B cell (primary cell): ENCODE measurements around the gene FN3K. TPM values are rescaled to one million over a fixed set of nuclear protein-coding genes. Genes with fewer than 3 reads are reported as not detected.

Experiments
- ATAC-seq: fragments of 200-7000 bp; cut with Tn5 transposase; one replicate; pipeline ENCODE4 v1.10.0; 2021; ENCODE audit warnings: low read depth, mild to moderate bottlenecking, moderate number of reproducible peaks, moderate library complexity
- CTCF ChIA-PET: fragments of 350-600 bp; sonication (Branson Sonifier 250); formaldehyde crosslinking; loops from one replicate; lab custom pipeline; 2021; ENCODE audit warnings: antibody characterized with exemption, inconsistent platforms; lab: Charles Lee
- POLR2A ChIA-PET: fragments of 350-600 bp; sonication (Branson Sonifier 250); formaldehyde crosslinking; loops from one replicate; lab custom pipeline; 2021; ENCODE audit warnings: antibody characterized with exemption; lab: Charles Lee
- DNase-seq: peaks from one replicate; pipeline ENCODE4 v3.0.0; 2013
- H2AFZ ChIP-seq: 2 replicates; pipeline ENCODE4 v1.6.1; 2012; ENCODE audit warnings: mild to moderate bottlenecking, low read depth, low read length; ENCODE audit not compliant: insufficient read depth, poor library complexity, severe bottlenecking
- H3K27ac ChIP-seq, 2 donors: 1 replicate in 1 of 2; 2 replicates in 1 of 2; pipeline ENCODE4 v1.5.1; 2012 to 2013; ENCODE audit warnings: low read length in 2 of 2, mild to moderate bottlenecking in 2 of 2, moderate library complexity in 1 of 2
- H3K27me3 ChIP-seq, 4 experiments: fragments of 200-600 bp in 1 of 4; sonication (generic) in 1 of 4; replicated peaks in 1 of 4; 1 replicate in 2 of 4; 2 replicates in 2 of 4; pipeline versions ENCODE4 v1.6.1 to v1.7.0; 2013 to 2016; ENCODE audit warnings: low read length in 3 of 4, mild to moderate bottlenecking in 2 of 4, mixed read lengths in 1 of 4, moderate library complexity in 1 of 4; ENCODE audit not compliant: insufficient read depth in 4 of 4, control insufficient read depth in 3 of 4; ENCODE audit errors: control extremely low read depth in 1 of 4
- H3K36me3 ChIP-seq, 2 experiments: replicated peaks in 1 of 2; 1 replicate in 1 of 2; 2 replicates in 1 of 2; pipeline versions ENCODE4 v1.6.1 to v1.7.1; 2013; ENCODE audit warnings: low read length in 1 of 2; ENCODE audit not compliant: insufficient read depth in 2 of 2, control insufficient read depth in 1 of 2; ENCODE audit errors: control extremely low read depth in 1 of 2, extremely low read depth in 1 of 2
- H3K4me1 ChIP-seq, 2 donors: fragments of 200-600 bp in 1 of 2; sonication (generic) in 1 of 2; 1 replicate in 1 of 2; 2 replicates in 1 of 2; pipeline versions ENCODE4 v1.5.1 to v1.6.1; 2013 to 2017; ENCODE audit warnings: low read length in 2 of 2; ENCODE audit not compliant: control insufficient read depth in 2 of 2, insufficient read depth in 2 of 2
- H3K4me2 ChIP-seq: replicated peaks from 2 replicates; pipeline ENCODE3; 2012; ENCODE audit warnings: mild to moderate bottlenecking, low read depth, low read length; ENCODE audit not compliant: poor library complexity, severe bottlenecking
- H3K4me3 ChIP-seq, 5 experiments: fragments of 200-600 bp in 1 of 5; sonication (generic) in 1 of 5; 1 replicate in 3 of 5; 2 replicates in 2 of 5; pipeline versions ENCODE4 v1.5.1 to v1.7.0; 2011 to 2016; ENCODE audit warnings: low read length in 4 of 5, mild to moderate bottlenecking in 4 of 5, low read depth in 2 of 5, control low read depth in 1 of 5, moderate library complexity in 1 of 5; ENCODE audit not compliant: insufficient read depth in 1 of 5; ENCODE audit errors: control extremely low read depth in 1 of 5, extremely low read depth in 1 of 5
- H3K79me2 ChIP-seq: fragments of 200-600 bp; sonication (generic); one replicate; pipeline ENCODE4 v1.6.0; 2016; ENCODE audit warnings: low read length; ENCODE audit not compliant: control insufficient read depth, insufficient read depth
- H3K9ac ChIP-seq: fragments of 200-600 bp; sonication (generic); 2 replicates; pipeline ENCODE4 v1.6.1; 2017; ENCODE audit warnings: mild to moderate bottlenecking, low read length, moderate library complexity
- H3K9me3 ChIP-seq, 3 donors: one replicate each; pipeline versions ENCODE4 v1.6.1 to v1.7.1; 2013; ENCODE audit warnings: low read length in 2 of 3; ENCODE audit not compliant: control insufficient read depth in 2 of 3, insufficient read depth in 1 of 3; ENCODE audit errors: control extremely low read depth in 1 of 3
- H4K20me1 ChIP-seq: 2 replicates; pipeline ENCODE4 v1.6.0; 2012; ENCODE audit warnings: mild to moderate bottlenecking, low read length; ENCODE audit not compliant: insufficient read depth, control insufficient read depth, poor library complexity, severe bottlenecking
- H3K27ac Mint-ChIP-seq: one replicate; pipeline ENCODE4 v1.8.0; 2021; ENCODE audit warnings: mixed read lengths
- H3K27me3 Mint-ChIP-seq: one replicate; pipeline ENCODE4 v1.8.0; 2021; ENCODE audit warnings: mixed read lengths
- H3K4me1 Mint-ChIP-seq: one replicate; pipeline ENCODE4 v1.8.0; 2021; ENCODE audit warnings: mixed read lengths
- H3K4me3 Mint-ChIP-seq: one replicate; pipeline ENCODE4 v1.8.0; 2021; ENCODE audit warnings: mixed read lengths
- H3K9me3 Mint-ChIP-seq: one replicate; pipeline ENCODE4 v1.8.0; 2022; ENCODE audit warnings: mixed read lengths; ENCODE audit not compliant: insufficient read depth
- EZH2 ChIP-seq: IDR thresholded peaks from 2 replicates; pipeline ENCODE4 v1.6.1; 2012; ENCODE audit warnings: borderline replicate concordance, low read depth, mild to moderate bottlenecking, moderate library complexity, low read length; ENCODE audit not compliant: insufficient read depth, poor library complexity, severe bottlenecking
- WGBS: methylation state at CpG from one replicate; pipeline ENCODE4 v1.1.5; 2013; ENCODE audit warnings: missing lambda C conversion rate; ENCODE audit not compliant: insufficient coverage; 5-methylcytosine and 5-hydroxymethylcytosine counted together
- intact Hi-C: fragments of 100-400 bp; cut with micrococcal nuclease; formaldehyde crosslinking; loops from one replicate; pipeline ENCODE4 v1.10.0; 2022
- polyA plus RNA-seq: library from polyadenylated mRNA; depleted of rRNA; stranded (reverse); fragments of >200 nt; gene quantifications from 2 replicates; pipeline ENCODE4 v1.2.3, GENCODE V29; 2012
- total RNA-seq, 2 donors: library from RNA; stranded (reverse); fragments of 120-200 nt in 1 of 2; gene quantifications; 1 replicate in 1 of 2; 2 replicates in 1 of 2; pipeline versions ENCODE4 v1.2.3 to v1.2.4, GENCODE V29; 2013 to 2022
- TF ChIP-seq, protein P1 (sequence below): fragments of 200-600 bp; IDR thresholded peaks from one replicate; pipeline ENCODE4 v1.8.0; 2022; ENCODE audit warnings: antibody characterized with exemption, mild to moderate bottlenecking

Gene FN3K
- total and polyA plus RNA-seq, 2 donors (not counting 1 experiment from before 2014, with no cell fraction given) = 1.1 to 2.6 TPM

DNA sequence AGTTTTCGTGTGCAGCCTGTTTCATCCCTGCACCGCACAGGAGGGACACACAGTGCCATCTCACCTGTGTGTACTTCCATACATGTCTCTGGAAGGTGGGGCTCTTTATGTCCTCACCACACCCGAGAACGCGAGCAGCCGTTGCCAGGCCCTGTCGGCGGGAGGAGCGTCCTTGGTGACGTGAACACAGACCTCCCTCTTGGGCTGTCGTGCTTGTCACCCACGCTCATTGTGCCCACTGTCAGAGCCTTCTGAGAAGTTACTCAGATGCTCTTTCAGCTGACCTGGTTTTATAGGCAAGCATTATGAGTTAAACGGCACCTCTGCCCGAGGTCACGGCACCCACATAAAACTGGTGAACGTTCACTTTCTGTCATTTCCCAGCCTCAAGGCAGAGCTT is 64.2 kb downstream of the FN3K start:
- no peak overlapping the region for H3K27ac Mint-ChIP-seq
- 98% methylated on average over 16 of the region's 16 CpGs for WGBS

More for the DNA sequence above, 64.2 kb downstream of the FN3K start:
- no peak for TF ChIP-seq EZH2
- TF ChIP-seq, protein P1, sequence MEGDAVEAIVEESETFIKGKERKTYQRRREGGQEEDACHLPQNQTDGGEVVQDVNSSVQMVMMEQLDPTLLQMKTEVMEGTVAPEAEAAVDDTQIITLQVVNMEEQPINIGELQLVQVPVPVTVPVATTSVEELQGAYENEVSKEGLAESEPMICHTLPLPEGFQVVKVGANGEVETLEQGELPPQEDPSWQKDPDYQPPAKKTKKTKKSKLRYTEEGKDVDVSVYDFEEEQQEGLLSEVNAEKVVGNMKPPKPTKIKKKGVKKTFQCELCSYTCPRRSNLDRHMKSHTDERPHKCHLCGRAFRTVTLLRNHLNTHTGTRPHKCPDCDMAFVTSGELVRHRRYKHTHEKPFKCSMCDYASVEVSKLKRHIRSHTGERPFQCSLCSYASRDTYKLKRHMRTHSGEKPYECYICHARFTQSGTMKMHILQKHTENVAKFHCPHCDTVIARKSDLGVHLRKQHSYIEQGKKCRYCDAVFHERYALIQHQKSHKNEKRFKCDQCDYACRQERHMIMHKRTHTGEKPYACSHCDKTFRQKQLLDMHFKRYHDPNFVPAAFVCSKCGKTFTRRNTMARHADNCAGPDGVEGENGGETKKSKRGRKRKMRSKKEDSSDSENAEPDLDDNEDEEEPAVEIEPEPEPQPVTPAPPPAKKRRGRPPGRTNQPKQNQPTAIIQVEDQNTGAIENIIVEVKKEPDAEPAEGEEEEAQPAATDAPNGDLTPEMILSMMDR = no peak
- no peaks in the 10 kb centered on the region for H3K4me1 ChIP-seq
- intact Hi-C loops = no loop called here
- H3K4me3 ChIP-seq = no peak overlapping the region
- no peak overlapping the region for H3K4me2 ChIP-seq
- no peaks in the 10 kb centered on the region for H3K9me3 ChIP-seq
- peaks cover 0 to 12% of the 10 kb centered on the region in 2 experiments for H3K36me3 ChIP-seq
- Mint-ChIP-seq H3K4me3 (no peak overlapping the region), H3K9me3 (no peaks in the 10 kb centered on the region), H3K4me1 (no peaks in the 10 kb centered on the region), H3K27me3 (no peaks in the 10 kb centered on the region)
- no peaks in the 10 kb centered on the region for H3K27me3 ChIP-seq
- ChIA-PET CTCF (interaction anchor here (1.7 kb wide), 1 partner anchor 18 kb away, joined by 5 read pairs; no protein-coding TSS in a partner anchor), POLR2A (no interaction called here)
- no peak overlapping the region for H3K27ac ChIP-seq
- H2AFZ ChIP-seq = no peak overlapping the region
- DNase-seq (no peak), ATAC-seq (no peak)
- peaks cover 17% of the 10 kb centered on the region for H4K20me1 ChIP-seq
- H3K9ac ChIP-seq = no peak overlapping the region
- peaks cover 24% of the 10 kb centered on the region for H3K79me2 ChIP-seq

Other genes starting within 250 kb of the FN3K start
- 62.7 and 64.3 TPM in 2 replicates for gene FOXK2, start 215.9 kb upstream of the FN3K start, total RNA-seq
- 16.5 and 19.7 TPM in 2 replicates for gene FOXK2, start 215.9 kb upstream of the FN3K start, polyA plus RNA-seq
- 63.3 and 72.7 TPM in 2 replicates for gene WDR45B, start 87.2 kb upstream of the FN3K start, total RNA-seq
- gene WDR45B, start 87.2 kb upstream of the FN3K start, polyA plus RNA-seq = 54.3 and 84.9 TPM in 2 replicates
- 4.7 and 4.9 TPM in 2 replicates for gene RAB40B, start 36.9 kb upstream of the FN3K start, total RNA-seq
- gene RAB40B, start 36.9 kb upstream of the FN3K start, polyA plus RNA-seq = 2.4 and 8.0 TPM in 2 replicates
- gene FN3KRP, start 18.9 kb upstream of the FN3K start, total RNA-seq = 44.2 and 49.4 TPM in 2 replicates
- gene FN3KRP, start 18.9 kb upstream of the FN3K start, polyA plus RNA-seq = 16.8 and 18.9 TPM in 2 replicates
- 97.3 and 101 TPM in 2 replicates for gene TBCD, start 16.4 kb downstream of the FN3K start, total RNA-seq
- 60.8 and 107 TPM in 2 replicates for gene TBCD, start 16.4 kb downstream of the FN3K start, polyA plus RNA-seq
- not detected in 2 replicates for gene ZNF750, start 104.4 kb downstream of the FN3K start, total RNA-seq
- not detected in 2 replicates for gene ZNF750, start 104.4 kb downstream of the FN3K start, polyA plus RNA-seq